GM12891 (cell line): Measurements from ENCODE around the gene SLC6A5.
A peak's percentile ranks its signal among the peaks of the same experiment; 100 is the strongest.

Experiments
- DNase-seq: peaks from one replicate; pipeline ENCODE4 v3.0.0; 2011; ENCODE audit warnings: low spot score; ENCODE audit not compliant: insufficient read length
- FAIRE-seq: peaks from 2 replicates; lab custom pipeline; 2011; peaks lifted over from hg19 to GRCh38; lab: Jason Lieb, UNC
- PAX5 ChIP-seq: IDR thresholded peaks from 2 replicates; pipeline ENCODE4 v1.6.1; 2011; ENCODE audit warnings: low read length, moderate library complexity, mild to moderate bottlenecking; ENCODE audit not compliant: insufficient read depth, severe bottlenecking
- POLR2A ChIP-seq: IDR thresholded peaks from 2 replicates; pipeline ENCODE4 v1.6.1; 2011; ENCODE audit warnings: low read depth, low read length, control low read depth
- POLR2AphosphoS5 ChIP-seq: IDR thresholded peaks from 2 replicates; pipeline ENCODE4 v1.6.1; 2011; ENCODE audit warnings: low read depth, low read length, control low read depth
- POU2F2 ChIP-seq: IDR thresholded peaks from 2 replicates; pipeline ENCODE4 v1.6.1; 2011; ENCODE audit warnings: low read depth, mild to moderate bottlenecking, control low read depth, low read length, moderate library complexity
- SPI1 ChIP-seq: IDR thresholded peaks from 2 replicates; pipeline ENCODE4 v1.6.1; 2011; ENCODE audit warnings: low read depth, low read length, control low read depth
- TAF1 ChIP-seq: IDR thresholded peaks from 2 replicates; pipeline ENCODE4 v1.6.1; 2011; ENCODE audit warnings: low read depth, low read length, control low read depth

Gene SLC6A5

GRCh38 chr11:20661445-20661844 lies 62.0 kb downstream of the SLC6A5 start:
- no peak for TF ChIP-seq SPI1
- TF ChIP-seq TAF1, result no peak
- no peak for TF ChIP-seq POU2F2
- no peak for TF ChIP-seq PAX5
- TF ChIP-seq POLR2AphosphoS5, result no peak
- TF ChIP-seq POLR2A, result no peak
- no peak for FAIRE-seq
- no peak for DNase-seq

- no peak for DNase-seq
- TF ChIP-seq POLR2AphosphoS5, result no peak
- FAIRE-seq, result no peak
Measured at GRCh38 chr11:20661850-20662249, 62.4 kb downstream of the SLC6A5 start.

- TF ChIP-seq POU2F2, result no peak
- no peak for TF ChIP-seq POLR2AphosphoS5
- TF ChIP-seq TAF1, result no peak
- TF ChIP-seq SPI1, result no peak
- TF ChIP-seq PAX5, result no peak
- TF ChIP-seq POLR2A, result no peak
- FAIRE-seq (no peak), DNase-seq (no peak)
Measured at GRCh38 chr11:20668131-20668809, 68.9 kb downstream of the SLC6A5 start.

- no peak for TF ChIP-seq POU2F2
- TF ChIP-seq POLR2A, result no peak
- no peak for TF ChIP-seq POLR2AphosphoS5
- no peak for TF ChIP-seq PAX5
- no peak for TF ChIP-seq TAF1
- no peak for TF ChIP-seq SPI1
- FAIRE-seq (no peak), DNase-seq (no peak)
Measured at GRCh38 chr11:20668844-20669819, 69.7 kb downstream of the SLC6A5 start, which contains the start of gene NELL1. Gene NELL1 (plus strand): TSS chr11:20669586.

GRCh38 chr11:20669820-20670684 lies 70.6 kb downstream of the SLC6A5 start:
- TF ChIP-seq TAF1 (no peak), POLR2A (no peak), POLR2AphosphoS5 (no peak), POU2F2 (no peak), SPI1 (no peak), PAX5 (no peak)
- DNase-seq, result no peak
- FAIRE-seq, result no peak

GRCh38 chr11:20670932-20671403 lies 71.6 kb downstream of the SLC6A5 start:
- FAIRE-seq, result no peak
- no peak for TF ChIP-seq TAF1
- TF ChIP-seq SPI1, result no peak
- TF ChIP-seq PAX5, result no peak
- no peak for TF ChIP-seq POLR2AphosphoS5
- no peak for TF ChIP-seq POLR2A
- DNase-seq, result no peak

- TF ChIP-seq POLR2A (no peak), POU2F2 (no peak), PAX5 (no peak), SPI1 (no peak), POLR2AphosphoS5 (no peak), TAF1 (no peak)
- FAIRE-seq (no peak), DNase-seq (peak; percentile 29)
Measured at GRCh38 chr11:20671856-20672546, 72.6 kb downstream of the SLC6A5 start.

GRCh38 chr11:20672575-20672974 lies 73.2 kb downstream of the SLC6A5 start:
- TF ChIP-seq POLR2A (no peak), SPI1 (no peak), POLR2AphosphoS5 (no peak), TAF1 (no peak), PAX5 (no peak), POU2F2 (no peak)
- no peak for FAIRE-seq
- DNase-seq, result no peak

- no peak for FAIRE-seq
Measured at GRCh38 chr11:20676658-20677057, 77.2 kb downstream of the SLC6A5 start.

More at GRCh38 chr11:20676658-20677057, 77.2 kb downstream of the SLC6A5 start:
- TF ChIP-seq PAX5 (no peak), TAF1 (no peak)
- DNase-seq, result no peak
